Left renal pelvis (tissue), 4 donors: ENCODE measurements around the gene PABPN1L. TPM values are rescaled to one million over a fixed set of nuclear protein-coding genes. Genes with fewer than 3 reads are reported as not detected.

ENCODE experiments used
- DNase-seq, 4 donors: peaks; one replicate each; pipeline ENCODE4 v3.0.0-alpha.2; 2013; ENCODE audit warnings: low read depth in 4 of 4, low spot score in 3 of 4
- polyA plus RNA-seq, 4 donors: library from polyadenylated mRNA; unstranded; fragments of 120-200 nt; gene quantifications; one replicate each; pipeline ENCODE4 v1.2.1, GENCODE V29; 2013; ENCODE audit not compliant: insufficient read length in 4 of 4

Gene PABPN1L
- polyA plus RNA-seq, 4 donors = not detected

DNA sequence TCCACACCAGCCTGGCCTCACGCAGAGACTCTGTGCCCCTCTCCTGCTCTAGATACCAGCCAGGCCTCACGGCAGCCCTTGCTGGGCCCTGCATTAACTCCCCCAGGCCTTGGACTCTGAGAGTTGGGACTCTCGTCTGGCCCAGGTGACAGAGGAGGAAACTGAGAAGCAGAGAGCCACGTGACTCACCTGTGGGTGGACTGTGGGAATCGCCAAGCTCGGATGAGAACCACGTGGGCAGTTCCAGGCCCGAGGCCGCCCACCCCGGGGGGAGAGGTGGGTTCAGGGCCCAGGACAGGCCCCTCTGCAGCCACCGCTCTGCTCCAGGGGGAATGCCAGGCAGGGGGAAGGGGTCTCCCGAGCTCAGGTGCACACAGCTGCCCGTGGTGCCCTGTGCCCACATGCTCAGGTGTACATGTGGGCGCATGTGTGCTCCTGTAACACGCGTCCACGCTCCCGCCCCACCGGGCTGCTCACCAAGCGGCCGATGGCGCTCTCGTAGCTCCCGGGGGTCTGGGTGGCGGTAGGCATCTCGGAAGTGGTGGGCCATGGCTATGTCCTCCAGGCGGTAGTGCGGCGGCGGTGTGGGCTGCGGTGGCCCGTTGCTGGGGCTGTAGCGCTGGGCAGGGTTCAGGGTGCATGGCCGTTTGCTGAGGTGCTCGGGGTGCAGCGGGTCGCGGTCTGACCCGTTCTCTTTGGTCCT is 18.3 kb upstream of the PABPN1L start:
- no peak for DNase-seq

DNA sequence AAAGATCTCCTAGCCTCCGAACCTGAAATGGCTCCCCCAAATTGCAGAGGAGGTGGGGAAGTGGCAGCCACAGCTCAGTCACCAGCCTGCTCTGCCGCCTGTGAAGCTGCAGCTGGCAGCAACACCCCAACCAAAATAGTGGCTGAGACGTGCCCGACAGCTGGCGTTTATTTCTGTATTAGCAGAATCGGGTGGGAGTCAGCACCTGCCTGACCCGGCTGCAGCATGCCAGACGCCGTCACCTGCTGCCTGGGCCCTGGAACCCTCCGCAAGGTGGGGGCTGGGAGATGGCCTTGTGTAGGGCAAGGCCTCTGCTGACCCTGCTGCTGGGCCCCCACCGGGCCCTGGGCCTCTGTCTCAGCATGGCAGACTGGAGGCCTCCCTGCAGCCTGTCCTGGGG is 17.5 kb upstream of the PABPN1L start:
- no peak for DNase-seq

- DNase-seq = no peak
These were observed 16.8 kb upstream of the PABPN1L start for GRCh38 chr16:88883117-88883895.

- DNase-seq = no peak
These were observed 16.0 kb upstream of the PABPN1L start for GRCh38 chr16:88882358-88883030.

- DNase-seq = no peak
These were observed 15.4 kb upstream of the PABPN1L start for GRCh38 chr16:88881675-88882357.

DNA sequence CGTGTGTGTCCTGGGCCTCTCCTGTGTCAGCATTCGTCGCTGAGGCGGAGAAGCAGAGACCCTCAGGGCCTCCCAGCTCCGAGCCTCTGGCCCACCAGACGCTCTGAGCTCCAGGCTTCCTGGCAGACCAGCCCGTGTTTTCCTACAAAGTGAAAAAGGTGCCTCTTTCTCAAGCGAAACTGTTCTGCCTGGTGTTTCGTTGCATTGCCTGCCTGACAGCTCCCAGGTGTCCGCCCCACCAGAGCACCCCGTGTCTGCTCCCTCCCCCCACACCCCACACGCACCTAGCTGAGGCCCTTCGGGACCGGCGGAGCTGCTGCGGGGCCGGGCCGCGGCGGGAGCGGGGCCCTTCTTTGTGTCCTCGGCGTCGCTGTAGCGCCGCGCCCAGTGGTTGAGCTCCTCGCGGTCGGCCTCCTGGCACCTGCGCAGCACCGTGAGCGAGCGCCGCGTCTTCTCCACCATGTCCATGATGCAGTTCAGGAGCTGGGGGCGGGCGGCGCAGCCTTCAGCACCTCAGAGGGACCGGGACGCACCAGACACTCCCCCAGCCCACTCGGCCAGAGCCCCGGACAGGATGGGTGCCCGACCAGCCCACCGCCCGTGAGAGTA is 14.7 kb upstream of the PABPN1L start:
- no peak for DNase-seq

DNA sequence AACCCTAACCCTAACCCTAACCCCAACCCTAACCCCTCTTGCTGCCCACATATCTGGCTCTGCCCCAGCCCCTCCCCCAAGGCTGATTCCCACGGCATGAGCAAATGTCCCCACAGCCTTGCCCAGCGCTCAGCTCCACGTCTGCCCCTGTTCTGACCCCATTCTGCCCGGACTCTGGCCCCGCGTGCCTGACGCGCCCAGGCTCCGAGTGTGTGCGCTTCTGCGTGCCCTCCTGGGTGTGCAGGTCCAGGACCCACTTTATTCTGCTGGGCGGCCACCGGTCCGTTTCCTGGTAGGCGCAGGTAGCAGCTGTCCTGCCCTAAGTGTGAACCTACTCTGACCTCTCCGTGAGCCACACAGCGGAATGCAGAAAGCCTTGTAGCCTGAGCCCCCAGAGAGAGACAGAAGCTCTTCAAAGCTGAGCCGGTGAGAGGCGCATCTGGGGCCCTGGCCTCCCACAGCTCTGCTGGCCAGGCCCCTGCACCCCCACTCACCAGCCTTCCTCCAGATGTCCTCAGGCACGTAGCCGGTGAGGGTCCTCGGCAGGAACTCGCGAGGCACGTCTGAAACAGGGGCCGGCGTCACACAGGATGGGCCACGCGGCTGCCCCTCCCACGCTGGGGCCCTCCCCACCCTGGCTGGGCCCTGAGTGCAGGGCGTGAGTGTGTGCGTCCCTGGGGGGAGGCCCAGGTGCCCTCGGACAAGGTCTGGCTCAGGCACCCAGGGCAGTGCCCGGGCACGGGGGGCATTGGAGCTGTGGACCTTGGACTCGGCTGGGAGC is 14.0 kb upstream of the PABPN1L start:
- DNase-seq = no peak

DNA sequence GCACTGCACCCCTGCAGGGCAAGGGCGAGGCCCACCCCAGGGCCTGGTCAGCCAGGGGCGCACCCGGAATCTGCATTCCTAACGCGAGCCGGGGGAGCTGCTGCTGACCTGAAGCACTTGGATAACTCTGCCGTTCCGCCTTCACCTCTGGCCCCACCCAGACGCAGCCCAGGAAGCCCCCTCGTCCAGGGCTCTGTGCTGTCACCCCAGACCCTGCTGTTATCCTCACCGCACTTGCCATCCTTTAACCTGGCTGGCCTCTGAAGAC is 13.3 kb upstream of the PABPN1L start:
- no peak for DNase-seq

DNA sequence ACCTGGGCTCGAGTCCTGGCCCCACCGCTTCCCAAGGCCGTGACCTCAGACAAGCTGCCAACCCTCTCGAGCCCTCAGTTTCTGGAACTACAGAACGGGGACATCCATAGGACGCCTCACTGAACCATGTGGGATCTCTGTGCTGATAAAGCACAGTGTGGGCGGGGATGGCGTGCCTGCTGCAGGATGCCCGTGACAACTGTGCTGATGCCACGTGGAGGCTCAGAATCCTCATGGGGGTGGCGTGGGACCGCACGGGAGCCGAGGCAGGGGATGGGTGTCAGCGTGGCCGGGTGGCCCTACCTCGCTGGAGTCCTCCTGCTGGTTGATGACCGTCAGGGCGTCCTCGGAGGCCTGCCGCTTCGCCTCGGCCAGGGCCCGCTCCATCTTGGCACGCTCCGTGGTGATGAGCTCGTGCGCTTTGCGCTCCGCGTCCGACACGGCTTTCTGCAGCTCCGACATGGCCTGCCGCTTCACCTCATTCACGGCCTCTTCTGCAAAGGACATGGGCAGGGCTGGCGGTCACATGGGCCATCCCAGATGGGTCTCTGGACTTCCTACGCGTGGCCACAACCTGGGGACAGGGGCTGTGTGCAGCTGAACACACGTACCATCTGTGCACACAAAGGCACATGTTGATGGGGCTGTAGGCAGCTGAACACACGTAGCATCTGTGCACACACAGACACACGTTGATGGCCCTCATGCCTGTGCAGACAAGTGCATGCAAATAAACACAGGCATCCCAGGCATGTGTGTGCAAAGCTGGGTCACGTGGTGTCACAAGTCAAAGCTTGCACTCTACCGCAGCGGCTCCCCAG is 12.7 kb upstream of the PABPN1L start:
- DNase-seq = no peak

DNA sequence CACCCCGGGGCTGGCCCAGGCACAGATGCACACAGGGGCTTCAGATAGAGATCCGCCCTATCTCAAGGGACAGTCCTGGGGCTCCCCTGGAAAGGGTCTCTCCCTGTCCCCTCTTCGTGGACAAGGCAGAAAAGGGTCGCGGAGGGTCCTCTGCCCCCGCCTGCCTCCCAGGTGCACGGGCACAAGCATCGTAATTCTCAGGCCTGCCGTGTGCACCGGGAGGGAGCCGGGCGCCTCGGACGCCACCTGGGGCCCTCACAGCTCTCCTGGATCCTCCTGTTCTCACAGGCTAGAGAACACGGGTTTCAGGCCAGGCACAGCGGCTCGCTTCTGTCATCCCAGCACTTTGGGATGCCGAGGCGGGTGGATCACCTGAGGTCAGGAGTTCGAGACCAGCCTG is 11.9 kb upstream of the PABPN1L start:
- DNase-seq = no peak

- no peak for DNase-seq
These were observed 11.3 kb upstream of the PABPN1L start for GRCh38 chr16:88877564-88878289.

DNA sequence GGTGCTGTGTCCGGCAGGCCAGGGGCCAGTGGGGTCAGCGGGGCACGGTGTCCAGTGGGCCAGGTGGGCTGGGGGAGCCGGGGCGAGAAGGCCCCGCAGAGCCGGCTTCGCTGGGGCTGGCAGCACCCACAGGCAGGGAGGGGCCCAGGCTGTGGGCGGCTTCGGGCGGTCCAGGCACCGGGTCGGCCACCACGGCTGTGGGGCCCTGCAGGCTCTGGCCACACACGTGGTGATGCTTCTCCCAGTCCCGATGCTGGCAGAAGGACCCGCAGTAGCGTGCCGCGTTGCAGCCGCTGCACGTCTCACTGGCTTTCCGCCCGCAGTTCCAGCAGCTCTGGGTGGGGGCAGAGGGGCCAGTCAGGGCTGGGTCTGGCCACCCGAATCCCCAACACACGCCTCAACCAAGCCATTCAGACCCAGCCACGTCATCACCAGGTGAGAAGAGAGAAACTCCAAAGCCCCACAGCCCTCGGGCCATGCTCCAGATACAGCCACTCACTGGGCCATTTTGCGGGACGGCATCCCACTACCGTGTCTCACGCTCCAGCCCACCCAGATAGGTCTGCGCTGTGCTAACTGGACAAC is 10.6 kb upstream of the PABPN1L start:
- DNase-seq = no peak

GRCh38 chr16:88875703-88876234 is 9.3 kb upstream of the PABPN1L start:
- no peak for DNase-seq

DNA sequence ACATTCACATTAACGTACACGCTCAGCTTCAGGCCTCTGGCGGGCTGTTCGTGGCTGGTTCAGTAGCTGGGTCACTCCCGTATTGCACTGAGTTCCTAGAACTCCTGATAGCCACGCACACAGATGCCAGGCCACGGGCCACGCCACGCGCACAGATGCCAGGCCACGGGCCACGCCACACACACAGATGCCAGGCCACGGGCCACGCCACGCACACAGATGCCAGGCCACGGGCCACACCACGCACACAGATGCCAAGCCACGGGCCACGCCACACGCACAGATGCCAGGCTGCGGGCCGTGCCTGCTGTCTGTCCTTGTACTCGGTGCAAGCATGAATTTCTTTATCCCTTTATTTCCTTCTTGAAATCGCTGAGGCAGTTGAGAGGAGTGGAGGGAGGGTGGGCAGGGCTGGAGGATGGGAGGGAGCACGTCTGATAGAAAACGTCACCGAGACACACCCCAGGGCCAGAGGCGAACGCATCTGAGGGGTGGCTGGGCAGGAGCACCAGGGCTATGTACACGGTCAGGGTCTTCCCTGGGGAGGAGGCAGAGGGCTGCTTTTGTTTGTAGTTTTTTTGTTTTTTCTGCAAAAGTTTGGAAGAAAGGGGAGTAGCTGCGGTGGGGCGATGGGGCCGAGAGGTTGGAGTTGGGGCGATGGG is 8.6 kb upstream of the PABPN1L start:
- no peak for DNase-seq

DNA sequence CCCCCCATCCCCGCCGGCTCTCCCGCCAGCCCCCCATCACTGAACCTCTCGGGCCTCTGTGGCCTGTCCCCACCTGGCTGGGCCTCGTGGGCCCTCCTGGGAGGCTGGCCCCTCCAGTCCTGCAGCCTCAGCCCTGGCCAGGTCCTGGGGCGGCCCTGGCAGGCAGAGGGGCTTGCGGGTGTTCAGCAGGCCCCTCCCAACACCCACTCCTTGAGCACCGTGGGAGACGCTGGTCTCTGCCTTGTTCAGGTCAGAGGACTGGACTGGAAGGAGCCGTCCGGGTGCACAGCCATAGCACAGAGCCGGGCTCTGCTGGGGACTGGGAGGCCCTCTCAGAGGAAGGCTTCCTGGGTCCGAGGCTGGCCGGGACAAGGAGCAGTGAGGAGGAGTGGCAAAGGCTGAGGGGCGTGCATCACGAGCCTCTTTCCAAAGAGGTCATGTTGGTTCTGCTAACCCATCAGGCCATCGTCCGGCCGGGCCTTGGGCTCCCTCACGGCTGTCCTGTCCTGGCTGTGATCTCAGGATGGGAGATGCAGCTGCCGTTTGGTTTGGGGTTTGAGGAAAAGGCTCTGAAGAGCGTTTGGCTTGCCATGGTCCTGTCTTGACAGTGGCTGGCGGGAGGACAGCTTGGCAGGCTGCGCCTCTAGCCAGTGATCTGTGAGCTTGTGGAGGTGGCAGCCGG is 6.3 kb upstream of the PABPN1L start:
- no peak for DNase-seq

DNA sequence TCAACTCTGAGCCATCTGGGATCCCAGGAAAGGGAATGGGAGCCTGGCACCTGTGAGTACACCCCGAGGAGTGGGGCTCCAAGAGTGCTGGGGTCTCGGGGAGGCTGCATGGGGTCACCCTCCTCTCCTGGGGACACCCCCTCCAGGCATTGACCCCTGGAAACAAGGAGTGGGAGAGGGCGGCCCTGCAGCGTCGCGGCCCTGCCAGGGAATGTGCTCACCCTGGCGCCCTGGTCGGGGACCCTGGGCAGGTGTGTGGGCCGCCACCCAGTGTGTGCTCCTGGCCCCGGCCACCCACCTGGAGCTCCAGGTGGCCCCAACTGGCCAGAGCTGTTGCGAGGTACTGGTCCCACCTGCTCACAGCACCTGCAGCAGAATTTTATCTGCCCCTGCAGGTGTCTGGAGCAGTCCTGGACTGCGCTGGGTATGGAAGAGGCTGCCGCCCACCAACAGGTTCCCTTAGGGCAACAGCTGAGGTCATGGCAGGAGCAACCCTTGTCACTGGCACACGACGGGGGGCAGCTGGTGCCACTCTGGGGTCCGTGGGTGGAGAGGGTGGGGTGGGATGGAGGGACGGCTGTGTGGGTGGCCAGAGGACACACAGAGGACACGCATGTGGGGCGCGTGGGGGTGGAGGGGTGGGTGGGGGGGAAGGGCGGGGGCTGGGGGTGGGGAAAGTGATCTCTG is 5.4 kb upstream of the PABPN1L start:
- no peak for DNase-seq

GRCh38 chr16:88871349-88871702 is 4.9 kb upstream of the PABPN1L start:
- no peak for DNase-seq
